ENCODE results near the gene PLB1.
A peak's percentile ranks its signal among the peaks of the same experiment; 100 is the strongest.

PLB1 gene

DNA sequence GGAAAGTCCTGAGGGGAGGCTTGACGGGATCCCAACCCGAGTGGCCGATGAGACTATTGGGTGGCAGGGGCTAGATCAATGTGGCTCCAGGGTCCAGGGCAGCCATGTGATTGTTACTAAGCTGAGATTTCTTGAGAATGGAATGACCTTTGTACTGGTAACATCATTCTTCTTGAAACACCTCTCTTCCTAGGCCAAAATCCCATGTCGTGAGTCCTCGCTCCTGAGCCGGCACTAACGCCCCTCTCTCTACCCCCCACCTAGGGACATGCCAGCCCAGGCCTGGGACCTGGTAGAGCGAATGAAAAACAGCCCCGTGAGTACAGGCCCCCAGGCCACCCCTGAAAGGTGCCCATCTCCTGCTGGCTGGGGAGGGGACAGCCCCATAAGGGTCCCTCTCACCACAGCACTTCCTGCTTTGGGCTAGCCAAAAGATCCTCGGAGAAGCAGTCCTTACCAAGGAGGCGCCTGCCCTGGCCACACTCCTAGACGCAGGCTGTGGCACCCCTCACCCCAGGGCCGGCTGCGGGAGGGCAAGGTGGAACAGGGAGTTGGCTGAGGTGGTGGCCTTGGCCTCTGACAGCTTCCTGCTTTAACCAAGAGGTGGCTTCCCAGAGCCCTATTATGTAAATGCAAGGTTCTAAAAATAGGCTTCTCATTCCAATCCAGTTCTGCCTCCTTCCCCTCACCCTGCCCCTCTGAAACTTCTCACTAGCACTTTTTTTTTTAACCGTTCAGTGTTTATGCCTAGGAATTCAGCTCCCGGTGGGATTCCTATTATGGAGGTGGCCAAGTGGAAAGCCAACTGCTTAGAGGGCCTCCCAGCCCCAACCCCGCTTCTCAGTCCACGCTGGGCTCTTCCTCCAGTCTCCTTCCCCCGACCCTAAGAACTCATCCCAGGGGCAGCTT is 129.2 kb downstream of the PLB1 start:
- TF ChIP-seq, protein P1, sequence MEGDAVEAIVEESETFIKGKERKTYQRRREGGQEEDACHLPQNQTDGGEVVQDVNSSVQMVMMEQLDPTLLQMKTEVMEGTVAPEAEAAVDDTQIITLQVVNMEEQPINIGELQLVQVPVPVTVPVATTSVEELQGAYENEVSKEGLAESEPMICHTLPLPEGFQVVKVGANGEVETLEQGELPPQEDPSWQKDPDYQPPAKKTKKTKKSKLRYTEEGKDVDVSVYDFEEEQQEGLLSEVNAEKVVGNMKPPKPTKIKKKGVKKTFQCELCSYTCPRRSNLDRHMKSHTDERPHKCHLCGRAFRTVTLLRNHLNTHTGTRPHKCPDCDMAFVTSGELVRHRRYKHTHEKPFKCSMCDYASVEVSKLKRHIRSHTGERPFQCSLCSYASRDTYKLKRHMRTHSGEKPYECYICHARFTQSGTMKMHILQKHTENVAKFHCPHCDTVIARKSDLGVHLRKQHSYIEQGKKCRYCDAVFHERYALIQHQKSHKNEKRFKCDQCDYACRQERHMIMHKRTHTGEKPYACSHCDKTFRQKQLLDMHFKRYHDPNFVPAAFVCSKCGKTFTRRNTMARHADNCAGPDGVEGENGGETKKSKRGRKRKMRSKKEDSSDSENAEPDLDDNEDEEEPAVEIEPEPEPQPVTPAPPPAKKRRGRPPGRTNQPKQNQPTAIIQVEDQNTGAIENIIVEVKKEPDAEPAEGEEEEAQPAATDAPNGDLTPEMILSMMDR (IDR thresholded peaks at IDR 0.05; ENCODE audit: low read depth, low read length), result 0 out of 2 replicates have a peak, but pooled peaks have one; percentile 20
- DNase-seq, result no peak
- H3K36me3 ChIP-seq, result no peaks in the 10 kb centered on the region
- no peak overlapping the region for H3K4me3 ChIP-seq (ENCODE audit: low read depth, low read length)
- peak overlapping the region; percentile 58 for H3K27ac ChIP-seq
- no peaks in the 10 kb centered on the region for H3K27me3 ChIP-seq (ENCODE audit: insufficient read depth, low read depth, severe bottlenecking)
- peaks cover 5% of the 10 kb centered on the region for H3K9me3 ChIP-seq (ENCODE audit: severe bottlenecking)

DNA sequence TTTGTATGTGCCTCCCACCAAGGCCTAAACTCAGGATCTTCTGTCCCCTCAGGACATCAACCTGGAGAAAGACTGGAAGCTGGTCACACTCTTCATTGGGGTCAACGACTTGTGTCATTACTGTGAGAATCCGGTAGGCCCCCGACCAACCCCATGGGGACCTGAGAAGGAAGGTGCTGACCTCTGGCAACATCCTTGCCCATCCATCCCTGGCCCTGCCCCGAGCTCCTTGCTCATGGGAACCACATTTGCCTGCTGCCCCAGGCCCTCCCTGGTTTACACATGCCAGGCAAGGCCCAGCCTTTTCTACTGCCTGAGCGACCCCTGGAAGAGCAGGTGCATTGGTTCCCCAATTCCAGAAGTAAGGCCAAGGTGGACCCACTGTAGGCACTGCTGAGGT is 130.5 kb downstream of the PLB1 start:
- Histone ChIP-seq H3K27me3 (ENCODE audit: insufficient read depth, low read depth, severe bottlenecking) (no peaks in the 10 kb centered on the region), H3K4me3 (ENCODE audit: low read depth, low read length) (no peak overlapping the region)
- TF ChIP-seq, protein P1 (IDR thresholded peaks at IDR 0.05; ENCODE audit: low read depth, low read length), result no peak

DNA sequence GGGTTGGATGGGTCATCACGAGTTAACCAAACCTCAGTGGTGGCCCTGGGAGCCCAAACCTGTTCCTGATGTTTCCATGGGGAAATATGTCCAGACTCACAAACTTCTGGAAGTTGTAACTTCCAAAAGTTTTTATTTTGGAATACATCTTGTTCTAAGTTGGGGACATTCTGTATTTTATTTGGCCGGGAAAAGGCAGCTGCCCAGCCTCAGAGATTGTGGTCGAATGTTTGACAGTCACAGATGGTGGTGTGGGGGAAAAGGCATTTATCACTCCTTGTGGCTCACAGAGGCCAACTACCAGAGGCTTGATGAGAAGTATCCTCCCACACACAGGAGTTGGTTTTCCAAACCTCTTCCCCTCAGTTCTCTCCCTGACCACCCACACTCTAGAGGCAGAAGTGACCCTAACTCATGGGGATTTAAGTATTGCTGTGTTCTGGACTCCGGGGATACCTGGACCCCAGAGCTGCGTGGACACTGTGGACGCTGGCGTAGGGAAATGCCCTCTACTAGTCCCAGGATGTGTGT is 131.1 kb downstream of the PLB1 start:
- no peak for DNase-seq
- no peak overlapping the region for H3K27ac ChIP-seq
- no peaks in the 10 kb centered on the region for H3K36me3 ChIP-seq
- H3K27me3 ChIP-seq (ENCODE audit: insufficient read depth, low read depth, severe bottlenecking), result no peaks in the 10 kb centered on the region
- no peak overlapping the region for H3K4me3 ChIP-seq (ENCODE audit: low read depth, low read length)
- peaks cover 5% of the 10 kb centered on the region for H3K9me3 ChIP-seq (ENCODE audit: severe bottlenecking)
- TF ChIP-seq, protein P1 (IDR thresholded peaks at IDR 0.05; ENCODE audit: low read depth, low read length), result no peak

More for the DNA sequence above, 130.5 kb downstream of the PLB1 start:
- H3K36me3 ChIP-seq, result no peaks in the 10 kb centered on the region
- peaks cover 5% of the 10 kb centered on the region for H3K9me3 ChIP-seq (ENCODE audit: severe bottlenecking)
- no peak for DNase-seq
- H3K27ac ChIP-seq, result no peak overlapping the region

DNA sequence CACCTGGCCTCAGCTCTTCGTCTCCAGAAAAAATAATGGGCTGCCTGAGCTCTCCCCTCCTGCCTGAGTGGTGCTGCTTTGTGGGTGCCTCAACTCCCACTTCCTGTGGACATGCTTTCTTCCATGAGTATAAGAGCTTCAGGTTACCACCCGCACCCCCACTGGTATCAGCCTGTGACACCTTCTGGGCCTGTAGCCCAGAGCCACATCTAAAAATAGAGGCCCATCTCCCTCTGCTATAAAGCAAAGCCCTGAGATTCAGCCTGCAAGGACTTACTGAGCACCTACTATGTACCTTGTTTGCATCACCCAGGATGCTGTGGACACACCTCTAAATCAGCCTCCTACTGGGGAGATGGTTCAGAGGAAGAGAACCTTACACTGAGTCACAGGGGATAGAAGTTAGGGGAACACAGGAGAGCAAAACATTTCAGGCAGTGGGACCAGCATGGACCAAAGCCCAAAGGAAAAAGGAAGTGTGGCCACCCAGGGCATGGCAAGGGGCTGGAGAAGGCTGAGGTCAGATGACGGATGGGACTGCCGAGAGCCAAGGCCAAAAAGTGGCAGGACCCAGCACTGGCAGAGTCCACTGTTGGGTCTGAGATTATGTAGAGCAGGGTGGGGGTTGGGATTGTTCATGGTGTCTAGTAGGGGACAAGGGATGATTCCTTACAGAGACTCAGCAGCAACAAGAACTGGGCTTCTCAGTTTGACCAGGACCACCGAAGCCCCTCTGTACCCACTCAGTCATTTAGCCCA is 132.0 kb downstream of the PLB1 start:
- TF ChIP-seq, protein P1 (IDR thresholded peaks at IDR 0.05; ENCODE audit: low read depth, low read length), result no peak
- H3K36me3 ChIP-seq, result no peaks in the 10 kb centered on the region
- no peaks in the 10 kb centered on the region for H3K27me3 ChIP-seq (ENCODE audit: insufficient read depth, low read depth, severe bottlenecking)
- DNase-seq, result no peak
- H3K27ac ChIP-seq, result no peak overlapping the region
- no peak overlapping the region for H3K4me3 ChIP-seq (ENCODE audit: low read depth, low read length)
- peaks cover 5% of the 10 kb centered on the region for H3K9me3 ChIP-seq (ENCODE audit: severe bottlenecking)

DNA sequence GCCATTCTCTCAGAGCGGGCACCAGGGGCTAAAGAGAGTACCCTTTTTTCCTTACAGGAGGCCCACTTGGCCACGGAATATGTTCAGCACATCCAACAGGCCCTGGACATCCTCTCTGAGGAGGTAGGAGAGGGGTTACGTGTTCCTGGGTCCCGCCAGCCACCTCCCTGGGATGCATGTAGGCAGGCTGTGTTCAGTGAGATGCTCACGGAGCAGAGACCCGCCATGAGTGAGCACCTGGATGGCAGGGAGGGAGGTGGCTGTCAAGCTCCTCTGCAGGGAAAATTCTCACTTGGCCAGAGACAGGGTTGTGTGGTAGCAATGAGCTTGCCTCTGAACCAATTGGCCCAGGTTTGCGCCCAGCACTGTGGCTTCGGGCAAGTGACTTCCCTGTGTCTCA is 132.6 kb downstream of the PLB1 start:
- H3K36me3 ChIP-seq, result no peaks in the 10 kb centered on the region
- no peak for DNase-seq
- H3K27me3 ChIP-seq (ENCODE audit: insufficient read depth, low read depth, severe bottlenecking), result no peaks in the 10 kb centered on the region
- no peak overlapping the region for H3K4me3 ChIP-seq (ENCODE audit: low read depth, low read length)
- TF ChIP-seq, protein P1 (IDR thresholded peaks at IDR 0.05; ENCODE audit: low read depth, low read length), result no peak
- H3K9me3 ChIP-seq (ENCODE audit: severe bottlenecking), result peaks cover 5% of the 10 kb centered on the region
- H3K27ac ChIP-seq, result no peak overlapping the region

Data from WERI-Rb-1 (cell line).